ENCODE results near the gene CNOT8. TPM values are rescaled to one million over a fixed set of nuclear protein-coding genes. Genes with fewer than 3 reads are reported as not detected.

The CNOT8 gene
- total and polyA plus RNA-seq, 8 donors, result 25.4 to 81.5 (median 46.6) TPM

GRCh38 chr5:154878642-154879335 is 20.4 kb downstream of the CNOT8 start:
- no peak for DNase-seq
- Histone ChIP-seq H3K9me3 (peaks cover 0 to 22% (median 11%) of the 10 kb centered on the region in 4 donors), H3K4me3 (no peak overlapping the region), H3K27me3 (no peaks in the 10 kb centered on the region), H3K27ac (no peak overlapping the region), H3K4me1 (no peaks in the 10 kb centered on the region), H3K36me3 (peaks cover 30 to 83% (median 56%) of the 10 kb centered on the region in 4 donors)
- intact Hi-C loops (cut with DNase I; ENCODE audit: low total_unique reads), result no loop called here
- WGBS, 5 donors, result 95 to 97% (median 96%) methylated on average over 14 of the region's 14 CpGs
- TF ChIP-seq EP300 (IDR thresholded peaks at IDR 0.05) (no peak), CTCF (IDR thresholded peaks at IDR 0.05) (no peak), POLR2A (IDR thresholded peaks at IDR 0.05) (no peak), POLR2AphosphoS5 (IDR thresholded peaks at IDR 0.05) (no peak)

DNA sequence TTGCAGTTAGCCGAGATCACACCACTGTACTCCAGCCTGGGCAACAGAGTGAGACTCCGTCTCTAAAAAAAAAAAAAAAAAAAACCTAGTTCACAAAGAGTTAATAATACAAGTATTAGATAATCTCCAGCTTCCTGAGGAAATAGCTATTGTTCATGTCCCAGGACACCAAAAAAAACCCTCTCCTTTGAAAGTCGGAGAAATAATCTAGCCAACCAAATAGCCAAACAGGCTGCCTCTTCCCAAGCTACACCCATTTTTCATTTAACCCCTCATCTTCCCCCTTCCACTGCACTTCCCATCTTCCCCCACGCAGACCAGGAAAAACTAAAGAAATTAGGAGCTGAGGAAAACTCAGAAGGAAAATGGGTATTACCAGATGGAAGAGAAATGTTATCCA is 23.6 kb downstream of the CNOT8 start:
- no peaks in the 10 kb centered on the region for H3K27me3 ChIP-seq
- peaks cover 18 to 83% (median 49%) of the 10 kb centered on the region in 4 donors for H3K36me3 ChIP-seq
- no peak for DNase-seq
- no peak for TF ChIP-seq POLR2AphosphoS5 (IDR thresholded peaks at IDR 0.05)
- TF ChIP-seq CTCF (IDR thresholded peaks at IDR 0.05), result no peak
- TF ChIP-seq POLR2A (IDR thresholded peaks at IDR 0.05), result no peak
- TF ChIP-seq EP300 (IDR thresholded peaks at IDR 0.05), result no peak
- H3K27ac ChIP-seq, result no peak overlapping the region
- no peaks in the 10 kb centered on the region for H3K4me1 ChIP-seq
- peaks cover 3 to 52% (median 34%) of the 10 kb centered on the region in 4 donors for H3K9me3 ChIP-seq
- WGBS, 5 donors, result 69 to 74% (median 71%) methylated on average over 4 of the region's 4 CpGs
- intact Hi-C loops (cut with DNase I; ENCODE audit: low total_unique reads), result no loop called here
- H3K4me3 ChIP-seq, result no peak overlapping the region

- no peak overlapping the region for H3K27ac ChIP-seq
- no peaks in the 10 kb centered on the region for H3K27me3 ChIP-seq
- DNase-seq, result no peak
- H3K36me3 ChIP-seq, result peaks cover 36 to 83% (median 53%) of the 10 kb centered on the region in 4 donors
- TF ChIP-seq CTCF (IDR thresholded peaks at IDR 0.05) (no peak), POLR2A (IDR thresholded peaks at IDR 0.05) (no peak), POLR2AphosphoS5 (IDR thresholded peaks at IDR 0.05) (no peak), EP300 (IDR thresholded peaks at IDR 0.05) (no peak)
- no peak overlapping the region for H3K4me3 ChIP-seq
- no peaks in the 10 kb centered on the region for H3K4me1 ChIP-seq
- peaks cover 0 to 39% (median 30%) of the 10 kb centered on the region in 4 donors for H3K9me3 ChIP-seq
- intact Hi-C loops (cut with DNase I; ENCODE audit: low total_unique reads), result no loop called here
- WGBS, 5 donors, result 90 to 96% (median 95%) methylated on average over 8 of the region's 8 CpGs
These were observed 26.0 kb downstream of the CNOT8 start for GRCh38 chr5:154884424-154884823.

- no peaks in the 10 kb centered on the region for H3K4me1 ChIP-seq
- intact Hi-C loops (cut with DNase I; ENCODE audit: low total_unique reads), result no loop called here
- no peaks in the 10 kb centered on the region for H3K27me3 ChIP-seq
- no peak for DNase-seq
- WGBS, 5 donors, result 87 to 94% (median 89%) methylated on average over 2 of the region's 2 CpGs
- H3K4me3 ChIP-seq, result no peak overlapping the region
- no peak for TF ChIP-seq CTCF (IDR thresholded peaks at IDR 0.05)
- no peak for TF ChIP-seq EP300 (IDR thresholded peaks at IDR 0.05)
- no peak for TF ChIP-seq POLR2AphosphoS5 (IDR thresholded peaks at IDR 0.05)
- TF ChIP-seq POLR2A (IDR thresholded peaks at IDR 0.05), result no peak
- no peak overlapping the region for H3K27ac ChIP-seq
- H3K9me3 ChIP-seq, result peaks cover 0 to 33% (median 29%) of the 10 kb centered on the region in 4 donors
- peaks cover 44 to 85% (median 61%) of the 10 kb centered on the region in 4 donors for H3K36me3 ChIP-seq
These were observed 27.0 kb downstream of the CNOT8 start for GRCh38 chr5:154885439-154885838.
